Lower leg skin (tissue), 4 donors: ENCODE data around the gene CPPED1. TPM values are rescaled to one million over a fixed set of nuclear protein-coding genes. Genes with fewer than 3 reads are reported as not detected.

ENCODE experiments used
- DNase-seq, 2 donors: peaks; one replicate each; pipeline ENCODE4 v3.0.0-alpha.2; 2019; ENCODE audit warnings: low spot score in 2 of 2
- H3K4me3 ChIP-seq: fragments of 200-600 bp; sonication (generic); 2 replicates; pipeline ENCODE4 v1.5.1; 2017; ENCODE audit warnings: mild to moderate bottlenecking, low read depth; ENCODE audit not compliant: poor library complexity, severe bottlenecking
- CTCF ChIP-seq, 3 donors: fragments of 450-650 bp; IDR thresholded peaks; one replicate each; pipeline ENCODE4 v1.5.1; 2016; ENCODE audit warnings: antibody characterized with exemption in 3 of 3, mild to moderate bottlenecking in 3 of 3, moderate library complexity in 2 of 3
- POLR2A ChIP-seq, 2 donors: fragments of 450-650 bp; IDR thresholded peaks; one replicate each; pipeline ENCODE4 v1.6.1; 2016 to 2017; ENCODE audit warnings: antibody characterized with exemption in 2 of 2, mild to moderate bottlenecking in 1 of 2, moderate library complexity in 1 of 2
- WGBS, 2 donors: methylation state at CpG; one replicate each; pipeline ENCODE4 v1.1.5; 2018; 5-methylcytosine and 5-hydroxymethylcytosine counted together
- intact Hi-C: fragments of 100-400 bp; cut with DNase I; formaldehyde crosslinking; loops from one replicate; pipeline ENCODE4 v1.15.0; 2023; ENCODE audit warnings: low total_unique reads
- total RNA-seq, 4 donors: library from RNA; depleted of rRNA; stranded (reverse); fragments of >200 nt; gene quantifications; one replicate each; pipeline ENCODE4 v1.1.0, GENCODE V29; 2016

The CPPED1 gene
- total RNA-seq, 4 donors from 2014 or later: 5.4 to 11.6 (median 8.2) TPM

- no peak for DNase-seq
- WGBS, 2 donors: 59 to 74% methylated on average over 8 of the region's 8 CpGs
- intact Hi-C loops: no loop called here
- no peak overlapping the region for H3K4me3 ChIP-seq
- TF ChIP-seq POLR2A (IDR thresholded peaks at IDR 0.05) (no peak), CTCF (IDR thresholded peaks at IDR 0.05) (no peak)
Observed at GRCh38 chr16:12781777-12782176, 21.9 kb downstream of the CPPED1 start.

- intact Hi-C loops: no loop called here
- no peak overlapping the region for H3K4me3 ChIP-seq
- no peak for TF ChIP-seq POLR2A (IDR thresholded peaks at IDR 0.05)
- no peak for TF ChIP-seq CTCF (IDR thresholded peaks at IDR 0.05)
- DNase-seq: no peak
- 97 to 98% methylated on average over 2 of the region's 2 CpGs for WGBS, 2 donors
Observed at GRCh38 chr16:12780467-12780866, 23.2 kb downstream of the CPPED1 start.

GRCh38 chr16:12778726-12779125, 25.0 kb downstream of the CPPED1 start:
- intact Hi-C loops: no loop called here
- no peak overlapping the region for H3K4me3 ChIP-seq
- TF ChIP-seq CTCF (IDR thresholded peaks at IDR 0.05): no peak
- no peak for TF ChIP-seq POLR2A (IDR thresholded peaks at IDR 0.05)
- no peak for DNase-seq
- WGBS, 2 donors: 90 to 91% methylated on average over 2 of the region's 2 CpGs

- WGBS, 2 donors: 92 to 95% methylated on average over 4 of the region's 4 CpGs
- no peak for DNase-seq
- intact Hi-C loops: no loop called here
- no peak for TF ChIP-seq CTCF (IDR thresholded peaks at IDR 0.05)
- TF ChIP-seq POLR2A (IDR thresholded peaks at IDR 0.05): no peak
- H3K4me3 ChIP-seq: no peak overlapping the region
Observed at GRCh38 chr16:12775656-12776236, 27.9 kb downstream of the CPPED1 start.

- intact Hi-C loops: no loop called here
- WGBS, 2 donors: 95 to 97% methylated on average over 8 of the region's 8 CpGs
- no peak overlapping the region for H3K4me3 ChIP-seq
- no peak for TF ChIP-seq CTCF (IDR thresholded peaks at IDR 0.05)
- no peak for TF ChIP-seq POLR2A (IDR thresholded peaks at IDR 0.05)
- DNase-seq: no peak
Observed at GRCh38 chr16:12773221-12773620, 30.5 kb downstream of the CPPED1 start.

GRCh38 chr16:12771341-12771798, 32.3 kb downstream of the CPPED1 start:
- TF ChIP-seq CTCF (IDR thresholded peaks at IDR 0.05): no peak
- TF ChIP-seq POLR2A (IDR thresholded peaks at IDR 0.05): no peak
- DNase-seq: no peak
- H3K4me3 ChIP-seq: no peak overlapping the region
- WGBS, 2 donors: 82 to 87% methylated on average over 5 of the region's 5 CpGs
- intact Hi-C loops: no loop called here
